Epithelial cell of esophagus (primary cell): ENCODE results near the gene IDUA.

Experiments used
- DNase-seq: peaks from one replicate; pipeline ENCODE4 v3.0.0; 2010; ENCODE audit warnings: low read depth
- H3K4me3 ChIP-seq: 2 replicates; pipeline ENCODE4 v1.5.1; 2011; ENCODE audit warnings: mild to moderate bottlenecking, low read length, control low read depth
- CTCF ChIP-seq: IDR thresholded peaks from 2 replicates; pipeline ENCODE4 v1.5.1; 2011; ENCODE audit warnings: low read depth, mild to moderate bottlenecking, low read length, control low read depth, inconsistent platforms; ENCODE audit not compliant: insufficient read depth; ENCODE audit errors: missing control alignments

Gene IDUA

DNA sequence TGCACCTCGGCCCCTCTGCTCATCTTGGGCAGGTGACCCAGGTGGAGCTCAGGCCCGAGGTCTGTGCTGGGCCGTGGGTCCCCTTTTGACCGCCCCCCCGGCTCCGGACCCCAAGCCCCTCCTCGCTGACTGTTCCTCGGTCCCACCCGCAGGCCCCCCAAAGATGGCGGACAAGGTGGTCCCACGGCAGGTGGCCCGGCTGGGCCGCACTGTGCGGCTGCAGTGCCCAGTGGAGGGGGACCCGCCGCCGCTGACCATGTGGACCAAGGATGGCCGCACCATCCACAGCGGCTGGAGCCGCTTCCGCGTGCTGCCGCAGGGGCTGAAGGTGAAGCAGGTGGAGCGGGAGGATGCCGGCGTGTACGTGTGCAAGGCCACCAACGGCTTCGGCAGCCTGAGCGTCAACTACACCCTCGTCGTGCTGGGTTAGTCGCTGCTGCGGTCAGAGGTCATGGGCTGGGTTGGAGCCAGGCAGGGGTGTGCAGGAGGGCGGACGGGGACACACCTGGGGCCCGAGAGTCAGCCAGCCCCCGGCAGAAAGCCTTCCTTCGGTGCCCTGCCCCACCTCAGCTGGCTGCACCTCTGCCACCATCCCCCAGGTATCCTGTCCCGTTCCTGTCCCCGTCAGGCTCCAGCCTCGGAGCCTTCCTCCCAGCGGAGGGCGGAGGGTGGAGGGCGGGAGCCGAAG is 35.4 kb downstream of the IDUA start:
- no peak overlapping the region for H3K4me3 ChIP-seq
- no peak for DNase-seq
- TF ChIP-seq CTCF, result no peak

DNA sequence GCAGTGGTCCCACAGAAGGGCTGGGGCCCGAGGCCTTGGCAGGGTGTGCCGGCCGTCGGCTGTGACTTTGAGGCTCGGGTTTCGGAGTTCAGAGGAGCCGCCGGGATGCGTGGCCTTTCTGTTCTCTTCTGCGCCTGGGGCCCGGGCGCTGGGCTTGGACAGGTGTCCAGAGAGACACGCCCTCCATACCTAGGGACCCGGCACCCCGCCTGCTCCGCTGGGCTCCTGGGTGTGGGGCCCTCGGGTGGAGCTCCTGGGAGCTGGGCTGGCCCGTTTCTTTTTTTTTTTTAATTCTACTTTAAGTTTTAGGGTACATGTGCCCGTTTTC is 35.9 kb downstream of the IDUA start:
- no peak overlapping the region for H3K4me3 ChIP-seq
- no peak for TF ChIP-seq CTCF
- DNase-seq, result no peak

- no peak for TF ChIP-seq CTCF
- H3K4me3 ChIP-seq, result no peak overlapping the region
- no peak for DNase-seq
These were observed 36.3 kb downstream of the IDUA start for GRCh38 chr4:1023075-1023640.

GRCh38 chr4:1023895-1024740 is 37.3 kb downstream of the IDUA start:
- no peak for TF ChIP-seq CTCF
- no peak for DNase-seq
- no peak overlapping the region for H3K4me3 ChIP-seq

DNA sequence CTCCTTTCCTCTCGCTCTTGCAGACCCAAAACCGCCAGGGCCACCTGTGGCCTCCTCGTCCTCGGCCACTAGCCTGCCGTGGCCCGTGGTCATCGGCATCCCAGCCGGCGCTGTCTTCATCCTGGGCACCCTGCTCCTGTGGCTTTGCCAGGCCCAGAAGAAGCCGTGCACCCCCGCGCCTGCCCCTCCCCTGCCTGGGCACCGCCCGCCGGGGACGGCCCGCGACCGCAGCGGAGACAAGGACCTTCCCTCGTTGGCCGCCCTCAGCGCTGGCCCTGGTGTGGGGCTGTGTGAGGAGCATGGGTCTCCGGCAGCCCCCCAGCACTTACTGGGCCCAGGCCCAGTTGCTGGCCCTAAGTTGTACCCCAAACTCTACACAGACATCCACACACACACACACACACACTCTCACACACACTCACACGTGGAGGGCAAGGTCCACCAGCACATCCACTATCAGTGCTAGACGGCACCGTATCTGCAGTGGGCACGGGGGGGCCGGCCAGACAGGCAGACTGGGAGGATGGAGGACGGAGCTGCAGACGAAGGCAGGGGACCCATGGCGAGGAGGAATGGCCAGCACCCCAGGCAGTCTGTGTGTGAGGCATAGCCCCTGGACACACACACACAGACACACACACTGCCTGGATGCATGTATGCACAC is 38.2 kb downstream of the IDUA start:
- TF ChIP-seq CTCF, result no peak
- H3K4me3 ChIP-seq, result no peak overlapping the region
- no peak for DNase-seq

DNA sequence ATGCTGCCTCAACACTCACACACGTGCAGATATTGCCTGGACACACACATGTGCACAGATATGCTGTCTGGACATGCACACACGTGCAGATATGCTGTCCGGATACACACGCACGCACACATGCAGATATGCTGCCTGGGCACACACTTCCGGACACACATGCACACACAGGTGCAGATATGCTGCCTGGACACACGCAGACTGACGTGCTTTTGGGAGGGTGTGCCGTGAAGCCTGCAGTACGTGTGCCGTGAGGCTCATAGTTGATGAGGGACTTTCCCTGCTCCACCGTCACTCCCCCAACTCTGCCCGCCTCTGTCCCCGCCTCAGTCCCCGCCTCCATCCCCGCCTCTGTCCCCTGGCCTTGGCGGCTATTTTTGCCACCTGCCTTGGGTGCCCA is 39.3 kb downstream of the IDUA start:
- DNase-seq, result peak; percentile 76
- H3K4me3 ChIP-seq, result no peak overlapping the region
- TF ChIP-seq CTCF, result no peak
